ENCODE data around the gene KRTAP1-4.
"Not testable (repeated sequence)": the region's sequence is repeated elsewhere in the genome, so short reads cannot be mapped to it uniquely, and the experiment has no call there.

Gene KRTAP1-4

GRCh38 chr17:41058741-41059140 lies 28.7 kb upstream of the KRTAP1-4 start:
- in situ Hi-C loops (cut with HindIII; ENCODE audit: low sequenced_read_pairs) = no loop called here
- TF ChIP-seq CTCF (IDR thresholded peaks at IDR 0.05; ENCODE audit: low read depth, low read length) = no peak

GRCh38 chr17:41057547-41057946 lies 27.6 kb upstream of the KRTAP1-4 start:
- H3K4me3 ChIP-seq (ENCODE audit: low read depth, low read length) = no peak overlapping the region
- in situ Hi-C loops (cut with HindIII; ENCODE audit: low sequenced_read_pairs) = no loop called here
- no peak for DNase-seq (ENCODE audit: low read depth, low spot score)
- TF ChIP-seq CTCF (IDR thresholded peaks at IDR 0.05; ENCODE audit: low read depth, low read length) = no peak

More at GRCh38 chr17:41058741-41059140, 28.7 kb upstream of the KRTAP1-4 start:
- no peak overlapping the region for H3K4me3 ChIP-seq (ENCODE audit: low read depth, low read length)
- DNase-seq (ENCODE audit: low read depth, low spot score) = no peak

GRCh38 chr17:41055130-41055529 lies 25.1 kb upstream of the KRTAP1-4 start, which contains the start of gene KRTAP2-2:
Gene KRTAP2-2 (minus strand): TSS chr17:41055230. CDS start chr17:41055211, 19 bp downstream.
- in situ Hi-C loops (cut with HindIII; ENCODE audit: low sequenced_read_pairs); DNase-seq (ENCODE audit: low read depth, low spot score): not testable (repeated sequence)

GRCh38 chr17:41054556-41054955 lies 24.6 kb upstream of the KRTAP1-4 start:
- DNase-seq (ENCODE audit: low read depth, low spot score); in situ Hi-C loops (cut with HindIII; ENCODE audit: low sequenced_read_pairs); H3K4me3 ChIP-seq (ENCODE audit: low read depth, low read length): not testable (repeated sequence)

More at GRCh38 chr17:41055130-41055529, 25.1 kb upstream of the KRTAP1-4 start, which contains the start of gene KRTAP2-2:
- H3K4me3 ChIP-seq (ENCODE audit: low read depth, low read length) = not testable (repeated sequence)

- no peak overlapping the region for H3K4me3 ChIP-seq (ENCODE audit: low read depth, low read length)
- TF ChIP-seq CTCF (IDR thresholded peaks at IDR 0.05; ENCODE audit: low read depth, low read length) = no peak
- in situ Hi-C loops (cut with HindIII; ENCODE audit: low sequenced_read_pairs) = no loop called here
- no peak for DNase-seq (ENCODE audit: low read depth, low spot score)
These were observed 24.0 kb upstream of the KRTAP1-4 start for GRCh38 chr17:41054025-41054424.

GRCh38 chr17:41052566-41052965 lies 22.6 kb upstream of the KRTAP1-4 start:
- in situ Hi-C loops (cut with HindIII; ENCODE audit: low sequenced_read_pairs) = no loop called here
- no peak overlapping the region for H3K4me3 ChIP-seq (ENCODE audit: low read depth, low read length)
- no peak for DNase-seq (ENCODE audit: low read depth, low spot score)
- no peak for TF ChIP-seq CTCF (IDR thresholded peaks at IDR 0.05; ENCODE audit: low read depth, low read length)

DNA sequence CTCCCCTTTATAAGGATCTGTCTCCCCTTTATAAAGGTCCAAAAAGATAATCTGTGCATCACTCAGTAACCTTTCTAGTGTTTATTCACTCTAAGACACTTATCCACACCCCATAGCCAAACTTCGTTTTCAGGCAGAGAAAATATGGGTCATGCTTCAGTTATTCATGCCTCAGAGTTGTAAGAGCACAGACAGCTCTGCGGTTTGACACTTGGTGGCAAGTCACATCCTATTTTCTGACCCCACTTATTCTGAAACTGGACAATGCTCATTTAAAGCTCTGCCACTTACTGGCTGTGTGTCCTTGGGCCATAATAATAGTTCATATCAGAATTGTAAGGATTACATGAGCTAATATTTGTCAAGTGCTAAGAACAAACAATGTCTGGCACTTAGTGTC lies 19.1 kb upstream of the KRTAP1-4 start:
- TF ChIP-seq CTCF (IDR thresholded peaks at IDR 0.05; ENCODE audit: low read depth, low read length) = no peak
- in situ Hi-C loops (cut with HindIII; ENCODE audit: low sequenced_read_pairs) = no loop called here
- peak; percentile 74 for DNase-seq (ENCODE audit: low read depth, low spot score)
- no peak overlapping the region for H3K4me3 ChIP-seq (ENCODE audit: low read depth, low read length)

DNA sequence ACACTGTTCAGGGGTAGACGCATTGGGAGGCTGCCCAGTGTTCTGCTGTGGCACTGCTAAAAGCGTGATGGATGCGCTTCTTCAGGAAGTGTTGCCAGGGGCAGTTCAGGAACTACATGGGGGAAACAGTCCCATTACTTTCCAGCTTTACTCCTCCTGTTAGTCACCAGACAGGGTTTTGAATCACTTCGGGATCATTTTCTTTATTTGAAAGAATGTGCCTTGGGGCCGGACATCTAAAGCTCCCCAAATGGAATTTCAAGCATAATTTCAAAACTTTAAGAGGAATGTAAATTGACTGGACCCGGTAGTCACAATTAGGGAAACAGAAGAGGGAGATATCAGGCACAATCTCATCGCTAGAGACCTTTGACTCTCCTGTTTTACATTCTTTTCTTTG lies 18.4 kb upstream of the KRTAP1-4 start:
- no peak for TF ChIP-seq CTCF (IDR thresholded peaks at IDR 0.05; ENCODE audit: low read depth, low read length)
- in situ Hi-C loops (cut with HindIII; ENCODE audit: low sequenced_read_pairs) = no loop called here
- no peak overlapping the region for H3K4me3 ChIP-seq (ENCODE audit: low read depth, low read length)
- DNase-seq (ENCODE audit: low read depth, low spot score) = peak; percentile 41

GRCh38 chr17:41046735-41047465 lies 16.9 kb upstream of the KRTAP1-4 start, which contains the start of gene KRTAP2-1:
Gene KRTAP2-1 (minus strand): TSS chr17:41047316. CDS start chr17:41047267, 49 bp downstream.
- H3K4me3 ChIP-seq (ENCODE audit: low read depth, low read length); DNase-seq (ENCODE audit: low read depth, low spot score); in situ Hi-C loops (cut with HindIII; ENCODE audit: low sequenced_read_pairs): not testable (repeated sequence)
